Body of pancreas (tissue), 4 donors: Measurements from ENCODE around the gene ARHGEF28.

Source experiments
- CTCF ChIP-seq, 7 experiments: fragments of 450-650 bp in 4 of 7; fragments of 200-600 bp in 3 of 7; sonication (generic) in 3 of 7; IDR thresholded peaks; one replicate each; pipeline ENCODE4 v1.5.1; 2016 to 2019; ENCODE audit warnings: antibody characterized with exemption in 7 of 7
- POLR2A ChIP-seq, 3 donors: fragments of 450-650 bp; IDR thresholded peaks; one replicate each; pipeline ENCODE4 v1.6.1; 2016; ENCODE audit warnings: antibody characterized with exemption in 3 of 3, mild to moderate bottlenecking in 2 of 3

DNA sequence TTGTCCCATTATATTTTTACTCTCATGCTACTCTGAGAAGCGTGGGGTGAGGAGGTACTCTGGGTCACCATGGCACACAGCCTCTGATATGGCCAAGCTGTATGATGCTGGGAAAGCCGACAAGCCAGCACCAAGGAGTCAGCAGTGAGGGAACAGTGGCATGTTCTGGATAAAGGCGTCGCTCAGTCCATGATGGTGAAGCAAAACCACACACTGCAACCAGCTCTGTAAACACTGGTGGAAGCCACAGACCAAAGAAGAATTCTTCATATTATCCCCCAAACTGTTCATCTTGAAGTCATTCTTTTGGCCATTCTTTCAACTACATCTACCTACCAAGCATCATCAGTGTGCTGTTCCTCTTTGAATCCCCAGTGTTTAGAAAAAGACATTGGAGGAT lies 264.6 kb downstream of the ARHGEF28 start:
- TF ChIP-seq CTCF (IDR thresholded peaks at IDR 0.05) (no peak), POLR2A (IDR thresholded peaks at IDR 0.05) (no peak)
